DMS 273 (cell line): ENCODE measurements around the gene NUCB1.

ENCODE experiments used
- DNase-seq: peaks from one replicate; lab custom pipeline; 2025; ENCODE audit not compliant: unreplicated experiment; lab: John Stamatoyannopoulos, UW

Gene NUCB1

GRCh38 chr19:48933382-48933932, 33.3 kb downstream of the NUCB1 start, which contains the start of gene DHDH:
Gene DHDH, plus strand, starts transcription at chr19:48933699. Its CDS starts 23 bp downstream, at chr19:48933722.
- DNase-seq = peak; percentile 91

GRCh38 chr19:48934837-48935236, 34.7 kb downstream of the NUCB1 start:
- no peak for DNase-seq

GRCh38 chr19:48935864-48936263, 35.8 kb downstream of the NUCB1 start:
- no peak for DNase-seq

- no peak for DNase-seq
Observed at GRCh38 chr19:48938256-48938655, 38.1 kb downstream of the NUCB1 start.

GRCh38 chr19:48940902-48941301, 40.8 kb downstream of the NUCB1 start:
- no peak for DNase-seq

- no peak for DNase-seq
Observed at GRCh38 chr19:48943081-48943480, 43.0 kb downstream of the NUCB1 start.

GRCh38 chr19:48945415-48945814, 45.3 kb downstream of the NUCB1 start:
- no peak for DNase-seq

- no peak for DNase-seq
Observed at GRCh38 chr19:48945817-48946216, 45.7 kb downstream of the NUCB1 start.

- DNase-seq = no peak
Observed at GRCh38 chr19:48946463-48947257, 46.5 kb downstream of the NUCB1 start.

GRCh38 chr19:48947258-48947542, 47.1 kb downstream of the NUCB1 start:
- DNase-seq = no peak

GRCh38 chr19:48950159-48950558, 50.0 kb downstream of the NUCB1 start:
- DNase-seq = no peak

GRCh38 chr19:48950830-48951519, 50.9 kb downstream of the NUCB1 start:
- no peak for DNase-seq

GRCh38 chr19:48953141-48953540, 53.0 kb downstream of the NUCB1 start:
- DNase-seq = no peak

GRCh38 chr19:48953990-48954594, 54.0 kb downstream of the NUCB1 start:
- DNase-seq = no peak

GRCh38 chr19:48954595-48955307, 54.6 kb downstream of the NUCB1 start, which contains the start of gene BAX:
Gene BAX, plus strand, starts transcription at chr19:48954875. Its CDS starts 54 bp downstream, at chr19:48954929.
- peak; percentile 99 for DNase-seq

- DNase-seq = no peak
Observed at GRCh38 chr19:48955308-48955958, 55.3 kb downstream of the NUCB1 start.

- DNase-seq = no peak
Observed at GRCh38 chr19:48958006-48958405, 57.9 kb downstream of the NUCB1 start.

- DNase-seq = no peak
Observed at GRCh38 chr19:48959341-48960239, 59.5 kb downstream of the NUCB1 start.

- DNase-seq = peak; percentile 70
Observed at GRCh38 chr19:48961051-48961649, 61.0 kb downstream of the NUCB1 start.
